SU-DHL-6 (cell line): ENCODE data around the gene HIPK3.
"Not testable (repeated sequence)": the region's sequence is repeated elsewhere in the genome, so short reads cannot be mapped to it uniquely, and the experiment has no call there.

Experiments
- H2AFZ ChIP-seq: fragments of 200-600 bp; sonication (generic); 2 replicates; pipeline ENCODE4 v1.6.1; 2014; ENCODE audit warnings: low read depth, mild to moderate bottlenecking, moderate library complexity, mixed read lengths, antibody characterized with exemption, low read length; ENCODE audit not compliant: severe bottlenecking
- H3F3A ChIP-seq: fragments of 200-600 bp; shearing (Covaris generic); 2 replicates; pipeline ENCODE4 v1.6.0; 2016; ENCODE audit warnings: antibody characterized with exemption, mild to moderate bottlenecking; ENCODE audit not compliant: insufficient read depth
- H3K27ac ChIP-seq: fragments of 200-600 bp; sonication (generic); 2 replicates; pipeline ENCODE4 v1.5.1; 2016; ENCODE audit warnings: low read depth, mild to moderate bottlenecking, low read length, moderate library complexity, mixed read lengths
- H3K27me3 ChIP-seq: fragments of 200-600 bp; sonication (generic), shearing (Covaris generic); 2 replicates; pipeline ENCODE4 v1.6.0; 2014; ENCODE audit warnings: mild to moderate bottlenecking, low read length
- H3K36me3 ChIP-seq: fragments of 200-600 bp; sonication (generic); 2 replicates; pipeline ENCODE4 v1.6.1; 2014; ENCODE audit warnings: mild to moderate bottlenecking, low read length, mixed read lengths
- H3K4me2 ChIP-seq: fragments of 300-600, 200-600 bp; shearing (Covaris generic), sonication (generic); 2 replicates; pipeline ENCODE4 v1.6.0; 2014; ENCODE audit warnings: low read length, low read depth, mild to moderate bottlenecking; ENCODE audit not compliant: poor library complexity, severe bottlenecking
- H3K4me3 ChIP-seq: fragments of 200-600 bp; sonication (generic); 2 replicates; pipeline ENCODE4 v1.5.1; 2014; ENCODE audit warnings: antibody characterized with exemption, low read length, mild to moderate bottlenecking, mixed read lengths; ENCODE audit not compliant: insufficient read depth, poor library complexity, severe bottlenecking
- H3K79me2 ChIP-seq: fragments of 200-600 bp; sonication (generic); 2 replicates; pipeline ENCODE4 v1.6.1; 2014; ENCODE audit warnings: mild to moderate bottlenecking, low read length, moderate library complexity; ENCODE audit not compliant: insufficient read depth
- H3K9ac ChIP-seq: fragments of 200-600 bp; sonication (generic); 2 replicates; pipeline ENCODE4 v1.7.0; 2014; ENCODE audit warnings: mild to moderate bottlenecking, low read length
- H3K9me2 ChIP-seq: fragments of 200-600 bp; sonication (generic); replicated peaks from 2 replicates; pipeline ENCODE4 v1.6.1; 2014; ENCODE audit warnings: low read length; ENCODE audit not compliant: insufficient read depth
- H3K9me3 ChIP-seq: fragments of 200-600 bp; sonication (generic); 2 replicates; pipeline ENCODE4 v1.6.1; 2014; ENCODE audit warnings: low read length, mixed read lengths; ENCODE audit not compliant: insufficient read depth
- H4K20me1 ChIP-seq: fragments of 200-600 bp; sonication (generic); 2 replicates; pipeline ENCODE4 v1.6.1; 2014; ENCODE audit warnings: low read depth, mild to moderate bottlenecking, antibody characterized with exemption, low read length, moderate library complexity, mixed read lengths
- CTCF ChIP-seq: fragments of 200-600 bp; sonication (generic); IDR thresholded peaks from one replicate; pipeline ENCODE4 v1.5.1; 2017; ENCODE audit warnings: antibody characterized with exemption, mild to moderate bottlenecking, low read length, moderate library complexity; ENCODE audit not compliant: insufficient read depth, poor library complexity, severe bottlenecking
- EZH2phosphoT487 ChIP-seq: fragments of 200-600 bp; sonication (generic), shearing (Covaris generic); conservative IDR thresholded peaks from 2 replicates; pipeline ENCODE4 v1.6.1; 2018; ENCODE audit warnings: mild to moderate bottlenecking, antibody characterized with exemption, low read length, moderate library complexity, mixed read lengths

The HIPK3 gene

GRCh38 chr11:33211153-33211552 lies 46.0 kb upstream of the HIPK3 start:
- Histone ChIP-seq H3K4me2 (no peak overlapping the region), H3K27me3 (no peaks in the 10 kb centered on the region), H3K4me3 (no peak overlapping the region), H4K20me1 (no peaks in the 10 kb centered on the region), H3K36me3 (no peaks in the 10 kb centered on the region), H3K9me2 (no peaks in the 10 kb centered on the region), H3K79me2 (no peaks in the 10 kb centered on the region), H2AFZ (no peak overlapping the region), H3K27ac (no peak overlapping the region), H3K9ac (no peak overlapping the region), H3F3A (no peaks in the 10 kb centered on the region), H3K9me3 (no peaks in the 10 kb centered on the region)
- TF ChIP-seq EZH2phosphoT487 (no peak), CTCF (no peak)

GRCh38 chr11:33211580-33211979 lies 45.6 kb upstream of the HIPK3 start:
- Histone ChIP-seq H2AFZ (no peak overlapping the region), H3K79me2 (no peaks in the 10 kb centered on the region), H3K9me2 (no peaks in the 10 kb centered on the region), H3K4me2 (no peak overlapping the region), H4K20me1 (no peaks in the 10 kb centered on the region), H3K4me3 (no peak overlapping the region), H3K27ac (no peak overlapping the region), H3K9me3 (no peaks in the 10 kb centered on the region), H3K9ac (no peak overlapping the region), H3K27me3 (no peaks in the 10 kb centered on the region), H3K36me3 (no peaks in the 10 kb centered on the region), H3F3A (no peaks in the 10 kb centered on the region)
- TF ChIP-seq EZH2phosphoT487 (no peak), CTCF (no peak)

- Histone ChIP-seq H3K9me3 (no peaks in the 10 kb centered on the region), H3K27me3 (no peaks in the 10 kb centered on the region), H4K20me1 (no peaks in the 10 kb centered on the region), H2AFZ (no peak overlapping the region), H3K4me2 (no peak overlapping the region), H3K9ac (no peak overlapping the region), H3K4me3 (no peak overlapping the region), H3K27ac (no peak overlapping the region), H3K79me2 (no peaks in the 10 kb centered on the region), H3K36me3 (no peaks in the 10 kb centered on the region), H3K9me2 (no peaks in the 10 kb centered on the region), H3F3A (no peaks in the 10 kb centered on the region)
- no peak for TF ChIP-seq CTCF
- TF ChIP-seq EZH2phosphoT487: no peak
These were observed 43.0 kb upstream of the HIPK3 start for GRCh38 chr11:33214187-33214586.

- no peaks in the 10 kb centered on the region for H3K79me2 ChIP-seq
- no peaks in the 10 kb centered on the region for H3F3A ChIP-seq
- H3K27me3 ChIP-seq: no peaks in the 10 kb centered on the region
- H3K36me3 ChIP-seq: no peaks in the 10 kb centered on the region
- no peaks in the 10 kb centered on the region for H4K20me1 ChIP-seq
- no peak overlapping the region for H3K4me3 ChIP-seq
- H3K27ac ChIP-seq: no peak overlapping the region
- no peak overlapping the region for H3K4me2 ChIP-seq
- no peak overlapping the region for H2AFZ ChIP-seq
- no peaks in the 10 kb centered on the region for H3K9me3 ChIP-seq
- H3K9me2 ChIP-seq: no peaks in the 10 kb centered on the region
- no peak for TF ChIP-seq EZH2phosphoT487
- H3K9ac ChIP-seq: no peak overlapping the region
These were observed 42.4 kb upstream of the HIPK3 start for GRCh38 chr11:33214767-33215166.

- H3K9ac ChIP-seq, H3K36me3 ChIP-seq, H3K9me2 ChIP-seq, H3K79me2 ChIP-seq, H3K4me2 ChIP-seq, H4K20me1 ChIP-seq, H3F3A ChIP-seq, H3K9me3 ChIP-seq, H3K27me3 ChIP-seq, H3K27ac ChIP-seq, H2AFZ ChIP-seq, H3K4me3 ChIP-seq: not testable (repeated sequence)
These were observed 40.5 kb upstream of the HIPK3 start for GRCh38 chr11:33216676-33217075.
